HG02678 (cell line): ENCODE measurements around the gene GNAZ.

ENCODE experiments used
- ATAC-seq: cut with Tn5 transposase; IDR thresholded peaks from one replicate; pipeline ENCODE4 v1.9.1; 2021; ENCODE audit warnings: mild to moderate bottlenecking, moderate library complexity; ENCODE audit not compliant: unreplicated experiment

Gene GNAZ

GRCh38 chr22:23063539-23064380, 6.6 kb upstream of the GNAZ start:
- no peak for ATAC-seq

GRCh38 chr22:23064381-23065068, 5.8 kb upstream of the GNAZ start:
- ATAC-seq, result no peak

DNA sequence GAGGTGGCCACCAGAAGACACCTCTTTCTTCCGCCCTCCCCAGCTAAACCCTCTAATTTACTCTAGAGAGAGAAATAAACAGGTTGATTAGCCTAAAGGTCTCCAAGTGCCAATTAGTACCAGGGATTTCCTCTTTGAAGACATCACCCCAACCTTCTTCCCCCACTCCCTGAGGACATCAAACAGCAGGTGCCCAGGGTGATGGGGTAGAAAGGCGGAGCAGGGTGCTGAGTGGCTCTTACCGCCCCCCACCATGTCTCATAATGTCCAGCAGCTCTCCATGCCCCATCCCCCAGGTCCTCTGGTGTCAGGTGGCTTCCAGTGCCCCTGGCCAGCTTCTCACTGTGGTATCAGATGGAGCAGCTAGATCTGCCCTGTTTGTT, 5.3 kb upstream of the GNAZ start:
- ATAC-seq, result no peak

GRCh38 chr22:23065495-23066122, 4.7 kb upstream of the GNAZ start:
- ATAC-seq, result no peak

DNA sequence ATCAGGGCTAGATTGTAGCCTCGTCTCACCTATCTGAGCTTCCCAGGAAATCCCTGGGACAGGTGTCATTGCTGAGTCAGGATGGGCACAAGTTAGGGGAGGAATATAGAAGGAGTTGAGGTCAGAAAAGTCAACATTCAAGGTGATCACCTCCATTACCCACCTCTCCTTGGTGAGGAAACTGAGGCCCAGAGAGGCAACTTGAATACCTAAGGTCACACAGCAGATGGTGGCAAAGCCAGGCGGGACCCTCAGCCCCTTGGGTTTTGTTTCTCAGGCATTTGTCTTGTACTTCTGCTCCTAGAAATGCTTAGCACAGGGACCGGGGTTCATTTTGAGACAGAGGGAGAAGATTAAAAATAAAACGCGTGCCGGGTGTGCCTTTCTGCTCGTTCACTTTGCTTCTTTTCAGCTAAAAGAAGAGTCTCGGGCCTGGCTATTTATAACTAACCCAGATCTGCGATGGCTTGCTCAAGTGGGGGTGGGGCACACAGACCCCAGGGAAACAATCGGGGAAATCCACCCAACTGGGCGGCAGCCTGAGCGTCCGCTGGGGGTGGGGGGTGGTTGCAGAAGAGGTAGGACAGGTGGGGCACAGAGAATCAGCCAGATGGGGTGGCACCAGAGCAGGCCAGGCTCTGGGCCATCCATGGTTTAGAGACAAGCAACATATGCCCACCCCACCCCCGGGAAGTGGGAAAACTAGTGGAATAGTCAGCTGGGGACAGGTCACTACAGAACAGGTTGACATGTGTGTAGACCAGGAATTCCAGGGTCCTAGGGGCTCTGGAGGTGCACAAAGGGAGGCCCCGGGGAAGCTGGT, 3.9 kb upstream of the GNAZ start:
- ATAC-seq, result no peak

- ATAC-seq, result no peak
Observed at GRCh38 chr22:23067023-23067650, 3.2 kb upstream of the GNAZ start.

DNA sequence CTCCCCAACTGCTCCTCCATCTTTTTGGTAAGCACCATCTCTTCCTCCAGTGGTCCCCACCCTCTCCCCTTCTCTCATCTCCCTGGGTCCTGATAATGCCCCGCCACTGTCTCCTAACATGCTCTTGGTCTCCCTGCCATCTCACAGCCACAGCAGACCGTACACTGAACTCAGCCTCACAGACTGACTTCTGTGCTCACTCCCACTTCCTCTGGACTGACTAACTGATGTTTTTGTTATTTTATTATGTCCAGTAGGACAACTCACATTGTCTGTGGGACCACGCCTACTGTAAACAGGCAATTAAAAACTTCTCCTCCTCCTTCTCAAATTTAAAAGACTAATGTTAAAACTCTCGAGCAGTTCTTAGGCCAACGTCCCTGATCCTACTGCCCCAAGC, 2.6 kb upstream of the GNAZ start:
- ATAC-seq, result no peak

- ATAC-seq, result no peak
Observed at GRCh38 chr22:23068096-23068831, 2.1 kb upstream of the GNAZ start.

DNA sequence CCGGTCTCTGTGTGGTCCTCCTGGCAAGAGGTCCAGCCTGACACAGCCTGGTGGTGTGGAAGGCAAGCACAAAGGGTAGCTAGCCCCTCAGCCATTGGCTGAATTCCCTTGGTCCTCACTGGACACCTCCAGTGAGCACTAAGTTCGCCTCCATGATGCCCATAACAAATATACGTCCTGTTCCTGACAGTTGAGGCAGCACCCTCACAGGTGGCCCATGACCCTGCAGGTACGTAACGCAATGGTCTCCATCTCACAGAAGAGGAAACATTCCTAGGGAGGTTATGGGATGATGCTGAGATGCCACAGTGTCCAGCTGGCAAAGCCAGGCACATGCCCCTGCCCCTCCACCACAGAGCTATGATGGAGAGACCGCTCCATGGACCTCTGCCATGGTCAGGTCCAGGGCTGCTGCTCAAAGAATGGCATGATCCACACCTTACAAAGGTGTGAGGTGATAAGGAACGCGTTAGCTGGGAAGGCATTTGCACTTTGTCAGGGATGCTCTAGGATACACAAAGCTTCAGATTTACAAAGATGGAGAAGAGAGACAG, 1.4 kb upstream of the GNAZ start:
- no peak for ATAC-seq

DNA sequence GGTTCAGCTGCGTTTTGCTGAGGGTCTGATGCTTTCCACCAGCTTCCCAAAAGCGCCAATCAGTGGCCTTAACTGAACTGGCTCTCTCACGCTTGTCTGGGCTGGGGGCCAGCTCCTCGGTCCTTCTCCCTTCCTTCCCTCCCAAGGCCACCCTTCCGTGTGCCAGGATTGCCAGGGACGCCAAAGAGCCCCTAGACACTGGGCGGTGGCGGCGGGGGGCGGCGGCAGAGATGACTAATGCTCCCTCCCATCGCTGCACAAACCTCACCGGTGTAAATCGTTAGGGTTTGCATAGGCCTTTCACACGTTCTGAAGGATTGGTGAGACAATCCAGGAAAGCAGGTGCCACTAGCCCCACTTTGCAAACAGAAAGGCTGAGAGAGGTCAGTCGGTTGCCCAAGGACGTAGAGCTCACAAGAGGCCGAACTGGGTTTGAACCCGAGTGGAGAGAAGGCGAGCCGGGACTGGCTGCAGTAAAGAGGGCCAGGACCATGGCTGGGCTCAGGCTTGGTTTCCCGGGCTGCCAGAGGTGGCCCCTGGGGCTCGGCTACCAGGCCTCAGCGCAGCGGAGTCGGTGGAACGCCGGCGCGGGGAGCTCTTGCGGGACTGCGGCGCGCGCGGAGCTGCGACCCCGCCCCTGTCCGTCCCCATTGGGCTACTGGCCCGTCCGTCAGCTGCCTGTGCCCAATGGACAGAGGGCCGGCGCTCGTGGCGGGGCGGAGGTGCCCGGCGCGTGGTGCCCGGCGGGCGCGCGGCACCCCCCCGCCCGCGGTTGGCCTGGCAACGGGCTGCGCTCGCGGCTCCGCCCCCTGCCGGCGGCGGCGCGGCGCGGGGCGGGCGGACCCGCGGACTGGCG, 589 bp upstream of the GNAZ start:
- peak; percentile 86 for ATAC-seq

GRCh38 chr22:23071230-23072076, 1.1 kb downstream of the GNAZ start:
- ATAC-seq, result no peak

DNA sequence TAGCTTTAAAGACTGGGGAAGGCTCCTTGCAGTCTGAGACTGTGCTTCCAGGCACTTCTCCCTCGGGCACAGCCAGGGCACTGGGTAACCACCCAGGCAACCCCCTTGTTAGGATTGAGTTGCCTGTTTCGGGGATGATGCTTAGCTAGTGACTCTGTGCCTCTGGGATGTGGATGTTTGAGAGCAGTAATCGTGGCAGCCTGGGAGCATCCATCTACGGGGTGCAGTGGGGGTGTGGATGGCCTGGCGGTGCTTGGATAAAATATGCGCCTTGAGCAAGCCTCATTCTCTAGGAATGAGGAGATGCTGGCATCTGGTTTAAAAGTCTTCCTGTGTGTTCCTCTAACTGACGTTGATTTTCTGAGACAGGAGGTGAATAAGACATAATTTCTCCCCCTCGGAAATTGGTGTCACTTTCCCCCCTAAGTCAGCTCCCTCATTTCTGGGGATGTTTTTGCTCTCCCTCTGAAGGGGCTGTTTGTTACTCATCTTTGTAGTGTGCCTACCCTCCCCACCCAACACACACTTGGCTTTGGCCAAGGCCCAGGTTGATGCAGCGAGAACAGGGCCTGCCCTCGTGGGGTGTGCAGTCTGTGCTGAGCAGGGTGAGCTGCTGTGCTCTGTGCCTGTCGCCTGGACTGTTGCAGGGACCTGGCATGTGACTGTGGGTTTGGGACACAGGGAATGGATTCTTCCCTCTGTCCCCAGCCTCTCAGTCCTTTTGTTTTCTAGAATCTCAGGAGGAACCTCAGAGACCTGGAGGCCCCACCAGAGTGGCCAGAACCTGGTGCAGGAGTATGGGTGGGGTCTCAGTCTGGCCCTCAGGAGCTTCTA, 2.0 kb downstream of the GNAZ start:
- ATAC-seq, result no peak

GRCh38 chr22:23072911-23073491, 2.7 kb downstream of the GNAZ start:
- ATAC-seq, result no peak

DNA sequence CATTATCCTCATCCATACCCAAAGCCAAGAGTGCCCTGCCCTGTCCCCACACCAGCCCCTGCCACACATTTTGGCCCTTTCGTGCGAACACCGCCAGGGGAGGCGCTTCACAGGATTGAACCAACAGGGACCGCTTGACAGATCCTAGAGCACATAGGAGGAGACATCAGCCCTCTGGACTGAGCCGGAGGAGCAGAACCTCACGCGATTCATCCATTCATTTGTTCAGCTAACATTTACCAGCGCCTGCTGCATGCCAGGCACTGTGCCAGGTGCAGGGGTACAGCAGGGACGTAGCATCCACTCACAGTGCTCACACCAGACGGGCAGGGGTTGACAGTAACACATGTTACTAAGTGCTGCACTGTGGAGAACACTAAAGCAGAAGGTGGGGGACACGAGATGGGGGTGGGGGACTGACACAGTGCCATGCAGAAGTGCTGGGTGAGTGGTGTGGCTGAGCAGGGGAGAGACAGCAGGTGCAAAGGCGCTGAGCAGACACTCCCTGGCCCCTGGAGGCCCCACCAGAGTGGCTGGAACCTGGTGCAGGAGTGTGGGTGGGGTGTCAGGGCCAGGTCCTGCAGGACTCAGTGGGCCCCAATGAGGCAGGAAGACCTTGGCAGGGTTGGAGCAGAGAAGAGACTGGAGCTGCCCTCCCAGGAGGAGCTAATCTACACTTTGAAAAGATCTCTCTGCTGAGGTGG, 3.4 kb downstream of the GNAZ start:
- no peak for ATAC-seq

- no peak for ATAC-seq
Observed at GRCh38 chr22:23074451-23074850, 4.1 kb downstream of the GNAZ start.

DNA sequence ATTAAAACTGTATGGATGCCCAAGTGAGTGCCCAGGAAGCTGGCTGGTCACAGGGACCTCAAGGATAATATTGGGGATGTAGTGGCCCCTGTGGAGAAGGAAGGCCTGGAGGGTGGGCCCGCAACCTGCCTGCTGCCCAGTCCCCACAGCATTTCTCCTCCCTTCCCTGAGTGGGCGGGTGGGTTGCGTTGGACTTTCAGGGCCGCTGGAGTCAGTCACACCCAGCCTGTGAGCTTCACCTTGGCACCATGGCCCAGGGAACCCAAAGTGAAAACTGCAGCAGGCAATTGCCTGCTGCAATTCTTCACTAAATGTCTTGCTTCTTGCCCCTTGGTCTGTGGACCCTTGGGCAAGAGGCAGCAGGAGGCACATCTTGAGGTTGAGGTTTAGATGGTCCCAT, 4.7 kb downstream of the GNAZ start:
- ATAC-seq, result no peak
